Uterus (tissue), 2 donors: ENCODE results near the gene CHST8.

Experiments used
- CTCF ChIP-seq, 4 experiments: fragments of 200-600 bp in 2 of 4; fragments of 450-650 bp in 2 of 4; sonication (generic) in 2 of 4; IDR thresholded peaks; one replicate each; pipeline ENCODE4 v1.5.1; 2016 to 2019; ENCODE audit warnings: antibody characterized with exemption in 4 of 4, mild to moderate bottlenecking in 2 of 4, moderate library complexity in 1 of 4
- POLR2A ChIP-seq, 2 donors: fragments of 450-650 bp; IDR thresholded peaks; one replicate each; pipeline ENCODE4 v1.6.1; 2016; ENCODE audit warnings: antibody characterized with exemption in 2 of 2, mild to moderate bottlenecking in 1 of 2, moderate library complexity in 1 of 2

GRCh38 chr19:33601583-33601982 lies 20.2 kb upstream of the CHST8 start:
- TF ChIP-seq POLR2A (IDR thresholded peaks at IDR 0.05) (no peak), CTCF (IDR thresholded peaks at IDR 0.05) (no peak)
